WTC11 (cell line): ENCODE data around the gene SMAD6.

Experiments used
- FOXJ3 ChIP-seq: sonication (generic); formaldehyde crosslinking; IDR thresholded peaks from 2 replicates; pipeline ENCODE4 v1.9.0; 2021; ENCODE audit warnings: missing genetic modification reagents, mild to moderate bottlenecking, borderline replicate concordance
- ZNF121 ChIP-seq: sonication (generic); formaldehyde crosslinking; IDR thresholded peaks from 2 replicates; pipeline ENCODE4 v1.8.0; 2023; ENCODE audit warnings: missing genetic modification reagents
- ZNF281 ChIP-seq: sonication (generic); formaldehyde crosslinking; IDR thresholded peaks from 2 replicates; pipeline ENCODE4 v1.8.0; 2023; ENCODE audit warnings: mild to moderate bottlenecking, missing genetic modification reagents
- TF ChIP-seq, protein P1 (sequence below): fragments of 200-600 bp; IDR thresholded peaks from 2 replicates; pipeline ENCODE4 v1.8.0; 2022; ENCODE audit warnings: antibody characterized with exemption
- TF ChIP-seq, protein P2 (sequence below): sonication (generic); formaldehyde crosslinking; IDR thresholded peaks from 2 replicates; pipeline ENCODE4 v1.8.1; 2023; ENCODE audit warnings: mild to moderate bottlenecking, missing genetic modification reagents

DNA sequence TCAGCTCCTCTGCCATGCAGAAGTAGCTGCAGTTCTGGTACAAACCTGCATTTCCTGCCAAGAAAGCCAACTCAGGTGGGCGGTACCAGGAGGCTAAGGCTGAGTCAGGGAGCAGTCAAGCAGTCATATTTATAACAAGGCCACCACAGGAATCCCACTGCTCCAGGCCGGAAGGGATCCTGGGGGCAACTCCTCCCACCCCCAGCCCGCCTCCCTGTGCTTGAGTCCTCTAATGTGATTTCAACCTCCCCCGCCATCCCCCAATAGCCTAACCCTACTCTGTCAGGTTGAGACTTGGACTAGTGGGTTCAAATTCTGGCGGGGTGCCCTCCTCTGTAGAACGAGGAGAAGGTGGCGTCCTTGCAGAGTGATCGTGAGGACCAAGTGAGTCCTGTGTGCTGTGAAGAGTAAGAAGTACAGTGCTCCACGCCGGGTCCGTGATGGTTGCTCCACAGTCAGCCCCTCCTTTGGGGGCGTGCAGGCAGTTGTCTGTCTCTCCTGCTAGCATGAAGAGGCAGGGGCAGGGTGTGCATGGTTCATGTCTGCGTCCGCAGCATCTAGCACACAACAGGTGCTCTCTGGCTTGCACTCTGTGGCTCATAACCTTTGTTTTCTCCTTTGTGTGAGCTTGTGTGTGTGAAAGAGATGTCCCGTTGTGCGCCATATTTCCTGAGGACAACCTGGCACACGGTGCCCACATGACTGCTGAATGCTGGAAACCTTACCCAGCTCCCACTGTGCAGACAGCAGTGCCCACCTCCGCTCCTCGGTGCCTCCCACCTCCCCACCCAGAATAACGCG is 78.3 kb downstream of the SMAD6 start:
- TF ChIP-seq, protein P1, sequence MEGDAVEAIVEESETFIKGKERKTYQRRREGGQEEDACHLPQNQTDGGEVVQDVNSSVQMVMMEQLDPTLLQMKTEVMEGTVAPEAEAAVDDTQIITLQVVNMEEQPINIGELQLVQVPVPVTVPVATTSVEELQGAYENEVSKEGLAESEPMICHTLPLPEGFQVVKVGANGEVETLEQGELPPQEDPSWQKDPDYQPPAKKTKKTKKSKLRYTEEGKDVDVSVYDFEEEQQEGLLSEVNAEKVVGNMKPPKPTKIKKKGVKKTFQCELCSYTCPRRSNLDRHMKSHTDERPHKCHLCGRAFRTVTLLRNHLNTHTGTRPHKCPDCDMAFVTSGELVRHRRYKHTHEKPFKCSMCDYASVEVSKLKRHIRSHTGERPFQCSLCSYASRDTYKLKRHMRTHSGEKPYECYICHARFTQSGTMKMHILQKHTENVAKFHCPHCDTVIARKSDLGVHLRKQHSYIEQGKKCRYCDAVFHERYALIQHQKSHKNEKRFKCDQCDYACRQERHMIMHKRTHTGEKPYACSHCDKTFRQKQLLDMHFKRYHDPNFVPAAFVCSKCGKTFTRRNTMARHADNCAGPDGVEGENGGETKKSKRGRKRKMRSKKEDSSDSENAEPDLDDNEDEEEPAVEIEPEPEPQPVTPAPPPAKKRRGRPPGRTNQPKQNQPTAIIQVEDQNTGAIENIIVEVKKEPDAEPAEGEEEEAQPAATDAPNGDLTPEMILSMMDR, result no peak
- TF ChIP-seq FOXJ3 (CRISPR knock-in tag), result no peak
- no peak for TF ChIP-seq ZNF121 (CRISPR knock-in tag)
- no peak for TF ChIP-seq ZNF281 (CRISPR knock-in tag)
- TF ChIP-seq, protein P2, sequence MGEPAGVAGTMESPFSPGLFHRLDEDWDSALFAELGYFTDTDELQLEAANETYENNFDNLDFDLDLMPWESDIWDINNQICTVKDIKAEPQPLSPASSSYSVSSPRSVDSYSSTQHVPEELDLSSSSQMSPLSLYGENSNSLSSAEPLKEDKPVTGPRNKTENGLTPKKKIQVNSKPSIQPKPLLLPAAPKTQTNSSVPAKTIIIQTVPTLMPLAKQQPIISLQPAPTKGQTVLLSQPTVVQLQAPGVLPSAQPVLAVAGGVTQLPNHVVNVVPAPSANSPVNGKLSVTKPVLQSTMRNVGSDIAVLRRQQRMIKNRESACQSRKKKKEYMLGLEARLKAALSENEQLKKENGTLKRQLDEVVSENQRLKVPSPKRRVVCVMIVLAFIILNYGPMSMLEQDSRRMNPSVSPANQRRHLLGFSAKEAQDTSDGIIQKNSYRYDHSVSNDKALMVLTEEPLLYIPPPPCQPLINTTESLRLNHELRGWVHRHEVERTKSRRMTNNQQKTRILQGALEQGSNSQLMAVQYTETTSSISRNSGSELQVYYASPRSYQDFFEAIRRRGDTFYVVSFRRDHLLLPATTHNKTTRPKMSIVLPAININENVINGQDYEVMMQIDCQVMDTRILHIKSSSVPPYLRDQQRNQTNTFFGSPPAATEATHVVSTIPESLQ (CRISPR knock-in tag), result no peak
